22Rv1 (cell line): ENCODE measurements around the gene SAA4.
"Not testable (repeated sequence)": the region's sequence is repeated elsewhere in the genome, so short reads cannot be mapped to it uniquely, and the experiment has no call there.

Source experiments
- H3K27ac ChIP-seq: fragments of 450-650 bp; 2 replicates; pipeline ENCODE4 v1.5.1; 2017
- ZFX ChIP-seq: fragments of 450-650 bp; IDR thresholded peaks from 2 replicates; pipeline ENCODE4 v1.6.1; 2017; ENCODE audit warnings: antibody characterized with exemption, borderline replicate concordance
- TF ChIP-seq, protein P1 (sequence below): fragments of 450-650 bp; IDR thresholded peaks from 2 replicates; pipeline ENCODE4 v1.5.1; 2017; ENCODE audit warnings: mild to moderate bottlenecking

SAA4 gene

GRCh38 chr11:18265949-18266348, 29.3 kb upstream of the SAA4 start, which contains the start of gene SAA1:
TSS of gene SAA1 (plus strand) at chr11:18266264. CDS start at chr11:18266888, 624 bp downstream.
- no peak within 1 kb of the TSS for H3K27ac ChIP-seq
- TF ChIP-seq ZFX: no peak
- TF ChIP-seq, protein P1, sequence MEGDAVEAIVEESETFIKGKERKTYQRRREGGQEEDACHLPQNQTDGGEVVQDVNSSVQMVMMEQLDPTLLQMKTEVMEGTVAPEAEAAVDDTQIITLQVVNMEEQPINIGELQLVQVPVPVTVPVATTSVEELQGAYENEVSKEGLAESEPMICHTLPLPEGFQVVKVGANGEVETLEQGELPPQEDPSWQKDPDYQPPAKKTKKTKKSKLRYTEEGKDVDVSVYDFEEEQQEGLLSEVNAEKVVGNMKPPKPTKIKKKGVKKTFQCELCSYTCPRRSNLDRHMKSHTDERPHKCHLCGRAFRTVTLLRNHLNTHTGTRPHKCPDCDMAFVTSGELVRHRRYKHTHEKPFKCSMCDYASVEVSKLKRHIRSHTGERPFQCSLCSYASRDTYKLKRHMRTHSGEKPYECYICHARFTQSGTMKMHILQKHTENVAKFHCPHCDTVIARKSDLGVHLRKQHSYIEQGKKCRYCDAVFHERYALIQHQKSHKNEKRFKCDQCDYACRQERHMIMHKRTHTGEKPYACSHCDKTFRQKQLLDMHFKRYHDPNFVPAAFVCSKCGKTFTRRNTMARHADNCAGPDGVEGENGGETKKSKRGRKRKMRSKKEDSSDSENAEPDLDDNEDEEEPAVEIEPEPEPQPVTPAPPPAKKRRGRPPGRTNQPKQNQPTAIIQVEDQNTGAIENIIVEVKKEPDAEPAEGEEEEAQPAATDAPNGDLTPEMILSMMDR: no peak

GRCh38 chr11:18264677-18265555, 28.3 kb upstream of the SAA4 start:
- TF ChIP-seq, protein P1: no peak
- TF ChIP-seq ZFX: no peak
- H3K27ac ChIP-seq: no peak overlapping the region

GRCh38 chr11:18264035-18264434, 27.4 kb upstream of the SAA4 start:
- H3K27ac ChIP-seq: no peak overlapping the region
- no peak for TF ChIP-seq ZFX
- TF ChIP-seq, protein P1: no peak

GRCh38 chr11:18262681-18263350, 26.2 kb upstream of the SAA4 start:
- H3K27ac ChIP-seq: not testable (repeated sequence)

- no peak for TF ChIP-seq ZFX
- TF ChIP-seq, protein P1: no peak
- no peak overlapping the region for H3K27ac ChIP-seq
Measured at GRCh38 chr11:18261721-18262120, 25.1 kb upstream of the SAA4 start.

GRCh38 chr11:18259259-18259658, 22.7 kb upstream of the SAA4 start:
- TF ChIP-seq, protein P1: no peak
- TF ChIP-seq ZFX: no peak
- H3K27ac ChIP-seq: no peak overlapping the region

- H3K27ac ChIP-seq: no peak overlapping the region
- TF ChIP-seq ZFX: no peak
- TF ChIP-seq, protein P1: no peak
Measured at GRCh38 chr11:18254781-18255361, 18.3 kb upstream of the SAA4 start.
